GM18909 (cell line): ENCODE results near the gene PTPRG.

ENCODE experiments used
- ATAC-seq: cut with Tn5 transposase; IDR thresholded peaks from one replicate; pipeline ENCODE4 v1.9.1; 2021; ENCODE audit warnings: mild to moderate bottlenecking; ENCODE audit not compliant: unreplicated experiment, poor library complexity

Gene PTPRG

DNA sequence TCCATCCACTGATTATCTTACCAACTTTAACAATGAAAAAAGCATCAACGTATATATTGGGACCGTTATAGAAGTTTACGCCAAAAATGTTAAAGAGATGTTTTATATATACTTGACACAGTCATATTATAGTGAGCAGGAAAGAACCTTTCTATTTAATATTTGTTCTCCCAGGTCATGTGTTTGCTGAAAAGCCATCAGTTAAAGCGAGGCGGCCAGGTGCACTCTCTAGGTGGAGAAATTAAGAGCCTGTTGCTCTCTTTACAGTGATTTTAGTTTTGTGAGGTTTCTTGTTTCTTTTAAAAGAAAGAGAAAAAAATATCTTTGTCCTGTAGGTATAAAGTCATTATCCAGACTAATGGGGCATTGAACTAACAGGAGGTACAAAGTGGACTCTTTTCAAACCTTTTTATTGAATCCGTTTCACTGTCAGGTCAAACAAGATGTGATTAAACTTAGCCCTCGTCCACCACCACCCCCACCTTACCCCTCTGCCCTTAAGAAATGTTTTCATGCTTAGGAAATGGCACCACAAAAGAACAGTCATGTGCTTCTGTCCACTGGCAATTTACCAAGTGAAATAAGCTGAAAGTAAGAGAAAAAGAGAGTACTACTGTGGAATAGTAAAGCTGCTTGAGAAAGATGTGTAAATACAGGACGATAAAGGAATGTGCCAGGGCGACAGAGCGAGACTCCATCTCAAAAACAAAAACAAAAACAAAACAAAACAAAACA, 279.9 kb downstream of the PTPRG start:
- ATAC-seq: no peak

- ATAC-seq: no peak
Measured at GRCh38 chr3:61841988-61842387, 280.6 kb downstream of the PTPRG start.

- no peak for ATAC-seq
Measured at GRCh38 chr3:61844346-61844745, 283.0 kb downstream of the PTPRG start.

DNA sequence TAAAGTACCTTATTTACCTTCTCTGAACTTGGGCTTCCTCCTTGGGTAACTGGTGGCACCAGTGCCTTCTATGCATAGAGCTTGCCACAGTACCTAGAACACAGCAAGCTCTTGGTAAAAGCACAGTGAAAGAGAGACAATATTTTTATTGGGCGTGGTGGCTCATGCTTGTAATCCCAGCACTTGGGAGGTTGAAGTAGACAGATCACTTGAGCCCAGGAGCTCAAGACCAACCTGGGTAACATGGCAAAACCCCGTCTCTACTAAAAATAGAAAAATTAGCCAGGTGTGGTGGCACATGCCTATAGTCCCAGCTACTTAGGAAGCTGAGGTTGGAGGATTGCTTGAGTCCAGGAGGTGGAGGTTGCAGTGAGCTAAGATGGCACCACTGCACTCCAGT, 285.1 kb downstream of the PTPRG start:
- no peak for ATAC-seq

DNA sequence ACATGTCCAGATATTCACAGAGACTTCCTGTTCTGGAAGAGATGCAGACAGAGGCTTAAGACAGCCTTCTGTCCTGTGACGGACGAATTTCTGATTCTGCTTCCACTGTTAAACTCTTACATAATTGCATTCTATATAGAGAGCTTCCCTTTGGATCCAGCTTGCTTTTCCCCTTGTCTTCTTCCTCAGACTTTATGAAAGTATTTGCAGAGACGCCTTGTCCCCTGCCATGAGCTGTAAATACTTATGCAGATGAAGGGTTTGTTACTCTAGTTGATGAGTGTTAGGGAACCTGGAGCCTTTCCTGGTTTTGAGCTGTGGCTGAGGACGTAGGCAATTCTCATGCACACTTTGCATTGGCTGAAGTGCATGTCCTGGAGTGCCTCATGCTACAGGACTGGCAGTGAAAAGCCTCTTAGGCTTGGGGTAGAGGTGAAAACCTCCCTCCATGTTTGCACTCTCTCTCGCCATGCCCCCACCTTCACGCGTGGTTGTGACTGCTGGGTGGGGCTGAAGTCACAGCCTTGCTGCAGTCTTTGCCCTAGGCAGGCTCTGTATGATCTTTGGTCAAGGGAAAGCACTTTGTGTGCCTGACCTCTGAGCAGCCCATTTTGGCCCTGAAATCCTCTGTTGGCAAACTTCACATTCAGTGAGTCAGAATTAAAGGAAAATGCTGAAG, 286.6 kb downstream of the PTPRG start:
- no peak for ATAC-seq

- no peak for ATAC-seq
Measured at GRCh38 chr3:61848885-61849284, 287.5 kb downstream of the PTPRG start.

DNA sequence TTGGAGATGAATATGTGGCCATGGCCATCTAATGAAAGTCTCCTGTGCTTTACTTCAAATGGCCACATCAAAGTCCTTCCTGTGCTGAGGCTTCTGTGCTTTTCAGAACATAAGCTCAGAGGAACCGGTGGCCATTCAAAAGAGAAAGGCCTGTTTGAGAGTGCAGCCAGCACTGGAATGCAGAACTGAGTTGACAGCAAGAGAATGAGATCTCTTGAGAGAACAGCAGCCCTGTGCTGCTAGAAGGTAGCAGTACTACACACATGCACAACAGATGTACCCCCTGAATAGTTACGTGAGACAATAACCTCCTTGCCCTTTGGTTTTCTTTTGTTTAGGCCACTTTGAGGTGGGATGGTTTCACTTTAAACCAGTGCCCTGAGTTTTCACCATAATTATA, 292.5 kb downstream of the PTPRG start:
- no peak for ATAC-seq

DNA sequence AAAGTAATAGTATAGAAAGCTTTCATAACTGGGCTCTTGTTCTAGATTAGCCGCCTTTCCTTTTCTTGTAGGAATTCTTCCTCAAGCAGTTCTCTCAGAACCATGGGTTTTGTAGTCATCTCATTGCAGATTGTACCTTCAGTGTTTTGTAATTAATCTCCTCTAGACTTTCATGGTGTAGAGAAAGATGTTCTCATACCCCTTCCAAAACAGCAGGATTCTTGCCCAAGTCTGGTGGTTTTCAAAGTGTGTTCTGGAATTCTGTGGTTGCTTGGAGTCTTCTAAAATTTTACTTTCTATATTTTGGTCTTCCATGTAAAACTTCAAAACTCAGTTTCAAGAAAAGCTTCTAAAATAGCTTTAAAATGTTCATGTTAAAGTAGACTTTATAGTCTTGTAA, 293.8 kb downstream of the PTPRG start:
- ATAC-seq: no peak

GRCh38 chr3:61857297-61857696, 295.9 kb downstream of the PTPRG start:
- ATAC-seq: no peak

GRCh38 chr3:61858054-61858453, 296.7 kb downstream of the PTPRG start:
- ATAC-seq: no peak

- no peak for ATAC-seq
Measured at GRCh38 chr3:61861410-61861809, 300.0 kb downstream of the PTPRG start.

- no peak for ATAC-seq
Measured at GRCh38 chr3:61862614-61863289, 301.4 kb downstream of the PTPRG start.

GRCh38 chr3:61863579-61863978, 302.2 kb downstream of the PTPRG start:
- ATAC-seq: no peak

DNA sequence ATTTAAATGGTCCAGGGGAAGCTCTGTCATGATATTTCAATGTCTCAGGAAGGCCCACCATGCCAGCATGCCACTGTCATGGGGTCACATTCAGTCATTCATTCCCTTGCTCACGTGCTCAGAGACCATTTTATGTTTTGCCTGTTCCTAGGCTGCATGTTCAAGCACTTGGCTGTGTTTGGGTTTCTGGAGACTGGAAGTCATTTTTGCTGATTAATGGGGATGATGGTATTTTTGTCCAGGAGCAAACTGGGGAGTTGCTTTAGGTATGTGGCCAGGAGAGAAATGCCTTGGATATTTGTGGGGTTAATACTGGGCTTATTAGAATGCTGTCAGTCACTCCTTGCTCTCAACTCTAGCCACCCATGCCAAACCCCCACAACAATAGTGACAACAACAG, 303.5 kb downstream of the PTPRG start:
- no peak for ATAC-seq

DNA sequence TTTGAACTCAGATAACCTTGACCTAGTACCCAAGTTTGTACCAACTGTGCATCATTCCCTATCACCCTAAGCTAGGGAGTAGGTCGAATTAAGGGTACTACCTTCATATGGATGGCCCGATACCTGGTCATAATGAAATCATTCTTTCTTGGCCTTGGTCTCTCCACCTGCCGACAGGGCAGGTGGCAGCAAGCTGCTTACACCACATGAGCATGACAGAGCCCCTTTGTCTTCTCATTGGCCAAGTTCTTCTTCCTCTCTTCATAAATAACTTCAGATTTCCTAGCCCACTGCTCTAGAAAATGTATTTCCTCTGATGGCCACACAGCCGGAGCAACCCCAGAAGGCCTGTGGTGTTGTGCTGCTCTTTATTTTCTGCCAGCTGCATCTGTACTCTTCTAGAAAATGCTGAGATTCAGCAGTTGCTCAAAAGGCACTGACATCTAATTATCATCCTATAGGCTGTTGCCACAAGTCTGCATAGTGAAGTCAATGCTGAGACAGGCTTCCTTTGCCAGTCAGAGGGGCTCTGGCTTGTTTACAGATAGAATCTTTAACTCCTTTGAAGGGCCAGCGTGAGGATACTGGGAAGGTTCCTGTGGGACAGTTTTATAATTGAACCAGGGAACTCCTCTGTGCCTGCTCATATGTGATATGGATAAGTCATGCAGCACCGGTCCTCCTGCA, 304.2 kb downstream of the PTPRG start:
- no peak for ATAC-seq

DNA sequence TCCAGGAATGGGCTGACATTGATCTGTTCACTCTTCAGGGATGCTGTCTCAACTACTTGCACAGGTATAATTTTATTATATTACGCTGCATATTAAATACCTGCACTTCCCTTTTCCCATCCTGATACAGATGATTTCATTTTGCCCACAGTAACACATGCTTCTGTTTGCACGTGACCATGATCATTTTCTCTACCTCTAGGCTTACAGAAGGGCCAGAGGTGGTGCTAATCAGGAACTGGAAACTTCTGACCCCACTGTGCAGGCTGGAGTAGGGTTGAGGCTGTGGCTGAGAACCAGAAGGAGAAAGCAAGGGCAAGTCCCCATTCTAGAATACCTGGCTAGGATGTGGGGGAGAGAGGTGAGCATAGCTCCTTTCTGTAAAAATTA, 304.8 kb downstream of the PTPRG start:
- ATAC-seq: no peak

DNA sequence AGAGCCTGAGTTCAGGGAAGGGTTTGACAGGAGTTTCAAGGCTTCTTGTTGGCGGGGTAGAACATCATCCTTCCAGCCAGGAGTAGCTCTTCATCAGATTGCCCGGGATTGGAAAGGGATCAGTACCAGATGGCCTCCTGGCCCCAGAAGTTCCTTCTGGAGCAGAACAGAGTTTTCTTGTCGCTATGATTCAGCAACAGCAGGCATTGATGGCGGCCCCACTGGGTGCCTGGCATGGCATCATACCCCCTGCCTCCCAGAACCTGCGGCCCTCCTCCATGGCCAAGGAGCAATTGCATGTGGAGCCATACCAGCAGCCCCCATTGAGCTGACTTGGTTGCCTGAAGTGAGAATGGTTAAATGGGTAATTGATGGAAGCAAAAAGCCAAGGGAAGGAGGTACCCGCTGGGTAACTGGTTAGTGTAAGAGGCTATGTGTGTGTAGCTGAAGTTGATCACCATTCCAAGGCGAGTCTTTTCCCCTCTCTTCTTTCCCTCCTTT, 305.6 kb downstream of the PTPRG start:
- ATAC-seq: no peak

- no peak for ATAC-seq
Measured at GRCh38 chr3:61868499-61868898, 307.1 kb downstream of the PTPRG start.

- ATAC-seq: no peak
Measured at GRCh38 chr3:61869371-61869770, 308.0 kb downstream of the PTPRG start.

- ATAC-seq: no peak
Measured at GRCh38 chr3:61871644-61872043, 310.3 kb downstream of the PTPRG start.
